HPDE6-E6E7 (cell line): Measurements from ENCODE around the gene DYNC1H1.
A peak's percentile ranks its signal among the peaks of the same experiment; 100 is the strongest.

Experiments used
- DNase-seq: peaks from one replicate; pipeline ENCODE4 v3.0.0; 2011; ENCODE audit warnings: missing footprints; ENCODE audit errors: extremely low spot score

The DYNC1H1 gene

DNA sequence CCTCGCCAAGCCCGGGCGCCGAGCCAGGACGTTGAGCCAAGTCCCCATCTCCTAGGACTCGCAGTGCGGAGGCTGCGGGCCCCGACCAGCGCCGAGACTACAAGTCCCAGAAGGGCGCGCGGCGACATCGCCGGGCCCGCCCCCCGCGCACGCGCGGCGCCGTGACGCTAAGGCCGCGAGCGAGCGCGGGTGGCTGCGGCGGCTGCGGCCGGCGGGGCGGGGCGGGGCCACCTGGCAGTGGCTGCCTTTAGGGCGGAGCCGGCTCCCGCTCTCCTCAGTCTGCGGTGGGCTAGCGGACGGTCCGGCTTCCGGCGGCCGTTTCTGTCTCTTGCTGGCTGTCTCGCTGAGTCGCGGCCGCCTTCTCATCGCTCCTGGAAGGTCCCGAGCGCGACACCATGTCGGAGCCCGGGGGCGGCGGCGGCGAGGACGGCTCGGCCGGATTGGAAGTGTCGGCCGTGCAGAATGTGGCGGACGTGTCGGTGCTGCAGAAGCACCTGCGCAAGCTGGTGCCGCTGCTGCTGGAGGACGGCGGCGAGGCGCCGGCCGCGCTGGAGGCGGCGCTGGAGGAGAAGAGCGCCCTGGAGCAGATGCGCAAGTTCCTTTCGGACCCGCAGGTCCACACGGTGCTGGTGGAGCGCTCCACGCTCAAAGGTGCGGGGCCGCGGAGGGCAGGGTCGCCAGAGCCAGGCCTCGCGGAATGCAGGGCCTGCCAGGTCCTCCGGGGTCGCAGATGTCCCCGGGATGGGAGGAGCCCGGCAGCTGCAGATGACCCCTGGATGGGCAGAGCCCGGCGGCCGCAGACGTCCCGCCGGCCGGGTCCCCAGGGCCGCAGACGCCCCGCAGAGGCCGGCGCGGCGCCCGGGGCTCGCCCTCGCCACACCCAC, at the start of gene DYNC1H1:
TSS of gene DYNC1H1 (plus strand) at position 277 of the 884 bp plus-strand sequence. CDS start at position 396, 119 bp downstream.
- peak; percentile 78 for DNase-seq

DNA sequence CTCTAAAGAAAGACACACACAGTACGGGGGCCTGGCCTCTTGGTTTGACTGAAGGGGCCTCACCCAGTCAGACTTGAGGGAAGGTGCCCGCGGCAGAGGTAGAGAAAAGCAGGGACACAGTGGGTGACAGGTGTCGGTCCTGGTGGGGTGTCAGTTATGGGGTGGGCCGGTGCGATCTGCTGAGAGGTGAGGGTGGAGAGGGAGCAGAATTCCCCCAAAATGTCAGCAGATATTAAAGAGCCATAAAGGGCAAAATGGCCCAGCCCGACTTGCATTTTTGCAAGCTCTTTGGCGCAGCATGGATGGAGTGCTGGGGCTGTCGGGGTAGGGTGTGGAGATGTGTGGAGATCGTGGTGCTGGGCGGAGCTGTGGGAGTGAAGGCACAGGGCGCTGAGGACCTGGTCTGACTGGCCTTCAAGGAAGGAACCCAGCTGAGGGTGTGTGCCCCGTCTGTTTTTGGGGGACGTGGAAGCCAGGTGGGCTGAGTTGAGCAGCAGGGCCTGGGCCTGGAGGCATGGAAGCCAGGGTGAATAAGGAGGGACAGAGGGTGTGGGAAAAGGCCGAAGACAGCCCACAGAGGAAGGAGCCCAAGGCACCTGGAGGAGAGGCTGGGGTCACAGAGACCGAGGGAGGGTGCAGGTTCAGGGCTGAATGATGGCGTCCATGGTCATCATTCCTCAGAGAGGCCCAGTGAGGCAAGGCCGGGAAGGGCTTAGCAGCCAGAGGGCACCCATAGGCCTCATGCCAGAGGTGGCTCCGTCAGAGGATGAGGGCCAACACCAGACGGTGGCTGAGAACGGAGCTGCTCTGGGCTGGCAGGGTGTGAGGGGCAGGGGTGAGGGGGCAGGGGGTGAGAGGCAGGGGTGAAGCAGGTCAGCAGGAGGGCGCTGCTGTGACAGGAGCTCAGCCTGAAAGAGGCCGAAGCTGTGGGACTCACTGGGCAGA, 48.2 kb upstream of the DYNC1H1 start:
- DNase-seq: no peak

DNA sequence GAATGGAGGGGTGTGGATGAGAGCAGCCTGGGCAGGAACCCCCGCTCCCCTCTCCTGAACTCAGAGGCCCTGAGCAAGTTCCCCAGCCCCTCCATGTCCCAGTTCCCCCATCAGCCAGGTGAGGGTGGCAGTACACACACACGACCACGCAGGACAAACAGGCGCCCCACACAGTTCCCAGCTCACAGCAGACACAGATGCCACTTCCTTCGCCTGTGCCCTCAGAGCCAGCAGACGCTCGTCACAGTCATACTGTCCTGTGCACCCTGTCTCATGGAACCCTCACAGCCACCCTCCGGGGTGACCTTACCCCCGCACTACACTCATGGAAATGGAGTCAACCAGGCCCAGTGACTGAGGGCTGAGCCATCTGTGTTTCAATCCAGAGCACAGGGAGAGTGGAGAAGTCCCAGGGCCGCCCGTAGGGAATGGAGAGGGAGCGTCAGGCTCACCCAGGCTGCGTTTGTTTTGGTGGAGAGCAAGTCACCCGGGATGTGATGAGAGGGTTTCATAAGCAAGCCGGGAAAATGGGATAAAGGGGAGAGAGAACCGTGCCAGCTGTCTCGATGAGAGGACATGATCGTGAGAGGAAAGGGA, 47.5 kb upstream of the DYNC1H1 start:
- no peak for DNase-seq

DNA sequence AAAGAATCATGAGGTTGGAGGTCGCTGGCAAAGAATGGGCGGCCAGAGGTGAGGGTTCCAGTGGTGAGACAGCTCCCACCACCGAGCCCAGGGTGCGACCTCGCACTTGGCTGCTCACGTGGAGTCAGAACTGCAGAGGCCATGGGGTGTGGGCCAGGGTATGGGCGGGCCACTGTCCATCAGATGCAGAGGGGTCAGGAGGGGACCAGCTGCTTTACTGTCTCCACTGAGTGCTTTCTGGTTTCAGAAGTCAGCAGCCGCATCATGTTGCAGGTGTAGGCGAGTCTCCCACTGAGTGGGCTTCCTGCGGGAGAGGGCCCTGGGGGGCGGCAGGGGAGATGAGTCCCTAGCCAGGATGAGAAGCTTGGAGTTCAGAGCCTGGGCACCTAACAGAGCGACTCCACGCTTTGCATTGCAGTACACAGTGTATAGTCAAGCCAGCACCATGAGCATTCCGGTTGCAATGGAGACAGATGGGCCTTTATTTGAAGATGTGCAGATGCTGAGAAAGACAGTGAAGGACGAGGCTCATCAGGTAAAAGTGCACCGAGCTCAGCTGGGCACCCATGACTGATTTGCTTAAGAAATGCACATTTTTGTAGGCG, 46.9 kb upstream of the DYNC1H1 start:
- no peak for DNase-seq

DNA sequence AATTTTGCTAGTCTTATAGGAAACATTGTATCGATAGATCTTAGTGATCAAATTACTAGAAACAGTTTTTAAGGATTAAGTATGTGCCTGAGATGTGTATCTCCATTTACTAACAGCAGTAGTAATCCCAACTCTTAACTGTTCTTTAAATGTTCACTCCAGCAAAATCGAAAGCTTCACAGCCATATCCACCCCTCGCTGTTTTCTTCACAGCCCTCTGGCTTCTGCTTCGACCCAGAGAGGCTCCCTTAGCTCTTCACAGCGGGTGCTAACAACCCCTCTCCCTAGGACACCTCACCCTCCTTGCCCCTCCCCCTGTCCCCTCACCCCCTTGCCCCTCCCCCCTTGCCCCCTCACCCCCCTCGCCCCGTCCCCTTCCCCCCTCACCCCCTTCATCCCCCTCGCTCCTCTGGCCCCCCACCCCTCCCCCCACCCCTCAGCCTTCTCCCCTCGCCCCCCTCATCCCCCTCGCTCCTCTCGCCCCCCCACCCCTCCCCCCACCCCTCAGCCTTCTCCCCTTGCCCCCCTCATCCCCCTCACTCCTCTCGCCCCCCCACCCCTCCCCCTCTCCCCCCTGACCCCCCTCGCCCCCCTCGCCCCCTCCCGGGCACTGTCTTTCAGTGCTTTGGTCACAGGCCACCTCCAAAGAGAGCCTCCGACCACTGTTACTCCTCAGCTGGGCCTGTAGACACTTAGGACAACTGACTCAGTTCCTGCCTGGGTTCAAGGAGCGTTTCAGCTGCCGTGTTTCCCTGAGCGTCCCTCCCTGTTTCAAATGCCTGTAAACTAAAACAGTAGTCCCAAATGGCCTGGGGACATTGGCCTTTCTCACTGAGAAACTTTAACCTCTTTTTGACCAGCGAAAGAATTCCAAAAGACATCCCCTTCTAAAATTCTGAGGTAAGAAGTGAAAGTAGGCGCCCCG, 46.0 kb upstream of the DYNC1H1 start:
- no peak for DNase-seq

DNA sequence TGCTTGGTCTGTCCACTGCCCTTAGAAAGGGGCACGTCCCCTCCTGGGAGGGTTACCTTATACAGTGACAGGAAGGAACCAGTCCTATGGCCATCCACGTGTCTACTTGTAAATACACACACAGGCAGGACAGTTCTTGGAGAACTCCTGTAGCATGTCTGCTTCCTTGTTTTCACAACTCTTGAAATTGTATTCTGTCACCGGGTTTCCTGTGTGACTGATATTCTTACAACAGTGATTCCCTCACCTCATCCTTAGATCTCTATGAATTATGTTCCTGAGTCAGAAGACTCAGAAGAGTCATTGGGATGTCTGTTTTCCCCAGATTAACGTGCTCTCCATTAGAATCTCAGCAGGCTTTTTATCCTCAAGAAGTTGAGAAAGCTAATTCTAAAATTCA, 44.1 kb upstream of the DYNC1H1 start:
- no peak for DNase-seq

DNA sequence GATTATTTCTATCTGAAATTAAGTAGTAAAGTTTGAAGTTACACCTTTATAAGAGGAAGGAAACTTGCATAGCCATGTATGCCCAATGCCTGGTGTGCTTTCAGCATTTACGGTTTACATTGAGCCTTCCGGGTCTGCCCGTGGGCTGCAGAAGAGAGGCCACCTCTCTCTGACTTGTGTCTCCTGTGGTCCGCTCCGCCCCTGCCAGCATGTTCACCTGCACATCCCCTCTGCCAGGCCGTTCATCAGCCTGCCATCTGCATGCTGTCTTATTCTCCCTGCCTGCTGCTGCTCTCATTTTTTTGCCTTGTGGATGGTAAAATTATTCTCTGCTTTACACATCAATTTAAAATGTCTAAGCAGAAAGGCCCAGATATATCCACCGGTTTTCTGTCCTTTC, 41.5 kb upstream of the DYNC1H1 start:
- DNase-seq: no peak

DNA sequence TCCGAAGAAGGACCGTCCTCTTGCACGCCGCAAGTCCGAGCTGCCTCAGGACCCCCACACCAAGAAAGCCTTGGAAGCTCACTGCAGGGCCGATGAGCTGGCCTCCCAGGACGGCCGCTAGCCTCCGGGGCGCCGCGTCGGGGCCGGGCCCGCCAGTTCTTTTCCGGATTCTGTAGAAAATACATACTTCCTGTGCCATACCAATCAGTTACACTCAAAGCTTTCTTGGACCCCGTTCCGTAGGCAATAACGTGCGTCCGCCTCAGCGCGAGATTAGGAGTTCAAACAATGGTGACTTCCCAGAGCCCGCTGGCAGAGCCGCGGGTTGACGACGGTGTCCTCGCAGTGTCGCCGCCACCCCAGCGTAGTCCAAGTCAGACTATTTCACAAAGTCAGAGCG, 39.2 kb upstream of the DYNC1H1 start:
- DNase-seq: no peak

DNA sequence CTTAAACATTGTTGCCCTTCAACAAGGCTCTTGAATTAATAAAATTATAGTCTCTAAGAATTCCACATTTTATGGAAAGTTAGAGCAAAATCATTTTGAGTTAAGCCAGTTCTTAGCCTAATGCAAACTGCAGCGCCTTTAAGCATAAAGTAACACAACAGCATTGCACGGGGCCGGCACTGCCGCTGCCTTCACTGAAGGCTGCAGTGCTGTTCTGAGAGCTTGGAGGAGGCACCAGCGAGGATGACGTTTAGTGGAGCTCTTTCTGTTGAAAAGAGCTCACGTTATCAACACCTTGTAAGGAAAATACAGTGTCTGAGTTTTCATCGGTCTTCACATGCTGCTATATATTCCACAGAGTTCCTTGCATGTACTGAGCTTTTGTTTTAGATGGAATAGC, 38.3 kb upstream of the DYNC1H1 start:
- no peak for DNase-seq

DNA sequence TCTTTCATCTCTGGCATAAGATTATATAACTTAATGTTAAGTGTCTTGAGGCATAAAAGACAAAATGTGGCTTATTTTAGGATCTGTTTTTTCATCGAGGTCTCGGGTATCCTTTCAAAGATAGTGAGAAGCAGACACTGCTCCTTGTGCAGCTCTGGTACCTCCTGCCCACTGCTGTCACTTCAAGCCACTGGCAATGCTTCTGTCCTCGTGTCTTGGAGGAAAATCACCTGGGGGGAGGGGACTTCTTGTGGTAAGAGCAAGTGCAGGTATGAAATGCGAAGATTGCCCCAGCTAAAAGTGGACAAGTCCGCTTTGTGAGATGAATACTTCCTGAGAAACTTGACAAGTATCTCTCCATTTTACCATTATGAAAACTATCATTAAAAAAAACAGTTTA, 37.8 kb upstream of the DYNC1H1 start:
- DNase-seq: no peak

DNA sequence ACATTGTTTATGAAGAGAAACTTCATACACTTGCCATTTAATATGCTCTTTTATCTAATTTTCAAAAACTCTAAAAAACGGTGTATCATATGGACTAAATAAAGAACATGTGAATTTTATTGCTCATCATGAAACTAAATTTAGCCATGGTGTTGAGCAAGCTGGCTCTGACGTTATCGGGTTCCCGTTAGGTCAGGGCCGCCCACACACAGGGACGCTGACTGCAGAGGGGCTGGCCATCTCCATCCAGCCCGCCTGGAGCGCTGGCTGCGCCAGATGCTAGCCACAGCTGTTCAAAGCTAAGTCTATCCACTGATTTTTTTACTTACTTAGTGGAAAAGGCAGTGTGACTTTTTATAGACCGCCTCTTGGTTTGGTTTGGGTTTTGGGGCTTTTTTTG, 36.5 kb upstream of the DYNC1H1 start:
- no peak for DNase-seq

DNA sequence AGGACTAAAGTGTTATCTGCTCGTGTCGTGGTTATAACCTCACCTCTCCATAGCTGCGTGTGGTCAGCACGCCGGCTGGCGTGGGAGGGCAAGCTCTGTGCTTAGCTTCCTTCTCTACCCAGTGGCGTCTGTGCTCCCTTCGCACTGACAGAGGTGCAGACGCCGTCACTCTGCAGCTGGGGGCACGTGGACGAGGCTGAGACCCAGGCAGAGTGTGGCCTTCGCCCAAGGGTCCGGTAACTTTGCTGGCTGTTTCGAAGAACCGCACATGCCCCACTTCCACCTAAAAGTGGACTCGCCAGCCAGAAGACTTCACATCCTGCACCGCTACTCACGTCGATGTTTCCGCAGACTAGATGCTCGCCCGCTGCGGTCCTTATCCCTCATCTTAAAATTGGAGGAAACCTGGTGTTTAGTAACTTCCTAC, 35.9 kb upstream of the DYNC1H1 start:
- DNase-seq: no peak

DNA sequence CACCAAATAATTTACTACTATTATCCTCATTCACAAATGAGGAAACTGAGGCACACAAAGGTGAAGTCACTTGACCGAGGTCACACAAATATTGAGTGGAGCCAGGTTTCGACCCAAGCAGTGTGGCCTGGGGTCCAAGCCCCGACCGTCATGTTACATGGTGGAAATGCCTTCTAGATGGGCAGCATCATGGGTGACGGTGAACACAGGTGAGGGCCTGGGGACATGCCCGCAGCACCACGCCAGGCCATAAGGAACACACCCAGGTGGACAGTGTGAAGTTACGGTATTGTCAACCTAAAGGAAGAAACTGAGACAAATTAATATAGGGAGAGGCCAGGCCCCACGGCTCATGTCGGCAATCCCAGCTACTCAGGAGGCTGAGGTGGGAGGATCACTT, 35.3 kb upstream of the DYNC1H1 start:
- no peak for DNase-seq

DNA sequence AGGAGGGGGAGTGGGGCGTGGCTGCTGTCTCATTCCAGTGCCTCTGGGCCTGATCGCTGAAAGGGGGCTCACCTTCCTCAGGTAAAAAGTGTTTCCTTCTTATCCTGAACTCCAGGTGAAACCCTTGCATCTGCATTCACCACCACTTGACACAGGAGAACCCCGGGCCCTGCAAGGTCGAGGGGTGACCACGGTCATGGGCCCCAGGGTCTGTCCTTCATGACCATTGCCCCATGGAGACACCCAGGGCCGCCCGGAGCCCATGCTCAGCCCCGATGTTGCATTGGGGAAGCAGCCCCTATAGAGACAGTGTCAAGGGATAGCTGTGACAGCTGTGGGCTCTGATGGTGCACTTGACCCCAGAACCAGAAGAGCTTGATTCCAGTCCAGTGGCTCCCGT, 34.4 kb upstream of the DYNC1H1 start:
- no peak for DNase-seq

DNA sequence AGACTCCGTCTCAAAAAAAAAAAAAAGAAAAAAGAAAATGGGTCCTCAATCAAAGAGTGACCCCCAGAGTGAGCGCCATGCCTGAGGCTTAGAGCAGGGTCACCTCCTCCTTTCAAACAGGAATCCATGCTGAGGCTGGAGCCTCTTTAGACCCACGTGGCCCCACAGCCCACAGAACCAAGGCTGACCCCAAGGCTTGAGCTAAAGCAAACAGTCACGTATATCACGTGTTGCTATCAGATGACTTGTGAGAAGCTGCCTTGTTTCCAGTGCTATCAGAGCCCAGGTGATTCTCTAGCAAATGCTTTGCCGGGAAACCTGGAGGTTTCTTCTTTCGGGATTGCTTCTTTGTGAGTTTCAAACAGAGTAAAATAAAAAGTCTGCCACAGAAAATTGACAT, 31.7 kb upstream of the DYNC1H1 start:
- no peak for DNase-seq

DNA sequence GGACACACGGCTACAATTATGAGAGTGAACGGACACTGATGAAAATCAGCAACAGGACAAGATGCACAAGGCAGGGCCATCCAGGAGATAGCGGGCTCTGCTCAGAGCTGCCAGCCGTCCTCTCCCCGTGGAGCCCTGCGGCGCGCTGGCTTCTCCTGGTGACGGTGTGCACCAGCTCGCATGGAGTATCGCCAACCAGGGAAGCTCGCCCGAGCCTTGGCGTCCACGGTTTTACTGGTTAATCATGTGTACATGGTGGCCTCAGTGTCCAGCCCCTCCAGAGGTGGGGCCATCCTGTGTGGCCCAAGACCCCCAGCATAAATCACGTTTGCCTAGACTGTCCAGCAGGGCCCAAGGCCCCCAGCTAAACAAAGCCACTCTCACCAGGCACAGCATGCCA, 31.2 kb upstream of the DYNC1H1 start:
- no peak for DNase-seq

DNA sequence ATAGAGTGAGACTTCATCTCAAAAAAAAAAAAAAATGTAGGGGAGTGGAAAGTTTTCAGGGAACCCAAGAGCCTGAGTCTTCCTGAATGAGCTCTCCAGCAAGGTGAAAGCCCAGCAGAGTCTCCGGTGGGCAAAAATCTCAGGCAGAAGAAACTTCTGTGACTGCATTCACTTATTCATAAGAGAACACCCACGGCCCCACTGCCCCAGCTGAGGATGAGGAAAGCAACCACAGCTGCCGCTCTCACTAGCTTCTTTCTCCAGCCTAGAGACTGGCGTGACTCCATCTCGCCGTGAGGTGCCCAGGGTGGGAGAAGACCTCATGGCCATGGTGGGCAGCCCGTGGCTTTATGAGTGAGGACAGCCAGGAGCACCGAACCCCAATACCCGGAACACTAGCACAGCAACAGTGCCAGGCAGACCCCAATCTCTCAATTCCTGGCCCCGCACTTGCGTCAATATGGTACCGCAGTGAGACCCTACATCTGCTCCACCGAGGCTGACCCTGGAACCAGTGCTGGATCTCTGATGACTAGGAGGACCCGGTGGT, 29.7 kb upstream of the DYNC1H1 start:
- DNase-seq: no peak

DNA sequence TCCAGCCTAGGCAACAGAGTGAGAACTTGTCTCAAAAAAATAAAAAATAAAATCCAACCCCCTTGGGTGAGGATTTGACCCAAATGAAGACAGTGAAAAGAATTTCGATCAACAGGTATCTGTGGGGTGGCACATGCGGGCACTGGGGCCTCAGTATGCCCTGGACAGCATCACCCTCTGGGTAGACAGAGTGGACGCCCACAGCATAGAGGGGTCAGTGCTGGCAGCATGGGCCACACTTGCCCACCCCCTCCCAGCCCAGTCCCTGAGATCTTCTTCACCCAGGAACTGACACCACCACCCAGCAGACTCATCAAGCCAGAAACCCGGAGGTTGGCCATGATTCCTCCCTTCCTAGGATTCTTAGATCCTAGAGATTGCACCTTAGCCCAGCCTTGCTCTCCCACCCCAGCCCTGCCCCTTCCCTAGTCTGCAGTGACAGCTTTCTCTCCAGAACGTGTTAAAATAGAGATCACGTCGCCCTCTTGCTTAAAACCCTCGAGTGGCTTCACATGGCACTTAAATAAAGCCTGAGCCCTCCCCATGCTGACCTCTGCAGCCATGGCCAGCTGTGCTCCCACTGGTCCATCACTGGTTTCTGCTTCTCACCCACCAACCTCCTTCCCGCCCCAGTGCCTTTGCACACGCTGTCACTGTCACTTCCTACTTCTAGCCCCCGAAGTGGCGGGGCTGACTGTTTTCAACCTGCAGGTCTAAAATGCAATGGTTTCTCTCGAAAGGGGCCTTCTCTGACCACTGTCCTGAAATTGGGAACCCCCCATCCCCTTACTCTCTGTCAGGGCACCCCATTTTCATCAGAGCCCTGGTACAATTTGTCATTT, 26.2 kb upstream of the DYNC1H1 start:
- DNase-seq: no peak

DNA sequence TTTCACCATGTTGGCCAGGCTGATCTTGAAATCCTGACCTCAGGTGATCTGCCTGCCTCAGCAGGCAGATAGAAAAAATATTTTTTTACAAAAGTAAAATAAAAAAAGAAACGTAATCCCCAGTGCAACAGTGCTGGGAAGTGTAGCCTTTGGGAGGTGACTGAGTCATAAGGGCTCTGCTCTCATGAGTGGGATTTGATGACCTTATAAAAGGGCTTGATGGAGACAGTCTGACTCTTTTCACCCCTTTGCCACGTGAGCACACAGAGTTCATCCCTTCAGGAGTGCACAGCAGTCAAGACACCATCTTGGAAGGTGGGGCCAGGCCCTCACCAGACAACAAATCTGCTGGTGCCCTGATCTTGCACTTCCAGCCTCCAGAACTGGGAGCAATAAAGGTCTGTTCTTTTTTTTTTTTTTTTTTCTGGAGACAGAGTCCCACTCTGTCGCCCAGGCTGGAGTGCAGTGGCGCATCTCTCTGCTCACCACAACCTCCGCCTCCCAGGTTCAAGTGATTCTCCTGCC, 24.7 kb upstream of the DYNC1H1 start:
- no peak for DNase-seq
